Esophagus muscularis mucosa (tissue), 4 donors: ENCODE measurements around the gene ASF1B.

Experiments
- CTCF ChIP-seq, 3 experiments: fragments of 200-600 bp in 2 of 3; fragments of 450-650 bp in 1 of 3; sonication (generic) in 2 of 3; IDR thresholded peaks; one replicate each; pipeline ENCODE4 v1.5.1; 2017 to 2019; ENCODE audit warnings: antibody characterized with exemption in 3 of 3, mild to moderate bottlenecking in 2 of 3, moderate library complexity in 1 of 3
- EP300 ChIP-seq: sonication (generic); formaldehyde crosslinking; IDR thresholded peaks from one replicate; pipeline ENCODE4 v1.6.1; 2017; ENCODE audit warnings: antibody characterized with exemption
- POLR2A ChIP-seq: fragments of 450-650 bp; IDR thresholded peaks from one replicate; pipeline ENCODE4 v1.6.1; 2017; ENCODE audit warnings: antibody characterized with exemption, moderate library complexity, mild to moderate bottlenecking, low read depth
- POLR2AphosphoS5 ChIP-seq, 2 donors: sonication (generic); formaldehyde crosslinking; IDR thresholded peaks; one replicate each; pipeline ENCODE4 v1.6.1; 2017; ENCODE audit warnings: antibody characterized with exemption in 2 of 2

GRCh38 chr19:14089662-14090508 lies 46.5 kb downstream of the ASF1B start:
- TF ChIP-seq POLR2AphosphoS5 (IDR thresholded peaks at IDR 0.05) (no peak), CTCF (IDR thresholded peaks at IDR 0.05) (no peak), POLR2A (no peak), EP300 (no peak)
